K562 (cell line): ENCODE results near the gene PLEKHN1. TPM values are rescaled to one million over a fixed set of nuclear protein-coding genes. Genes with fewer than 3 reads are reported as not detected.
A peak's percentile ranks its signal among the peaks of the same experiment; 100 is the strongest.

Experiments
- BDP1 ChIP-seq: IDR thresholded peaks from 3 replicates; pipeline ENCODE4 v1.6.1; 2011; ENCODE audit not compliant: insufficient read length, insufficient read depth
- CTBP1 ChIP-seq: fragments of 450-650 bp; IDR thresholded peaks from 2 replicates; pipeline ENCODE4 v1.6.1; 2016; ENCODE audit warnings: borderline replicate concordance
- FUS ChIP-seq: fragments of 200-400 bp; formaldehyde crosslinking; optimal IDR thresholded peaks from 2 replicates; pipeline ENCODE3; 2017; ENCODE audit warnings: low read depth, low read length
- GATAD2B ChIP-seq: fragments of 450-650 bp; IDR thresholded peaks from 2 replicates; pipeline ENCODE4 v1.6.1; 2017; ENCODE audit warnings: mild to moderate bottlenecking, borderline replicate concordance
- MEF2A ChIP-seq: IDR thresholded peaks from 2 replicates; pipeline ENCODE4 v1.6.1; 2011; ENCODE audit warnings: low read depth, mild to moderate bottlenecking, low read length, moderate library complexity; ENCODE audit not compliant: control insufficient read depth
- NELFE ChIP-seq: IDR thresholded peaks from 2 replicates; pipeline ENCODE4 v1.6.1; 2011; ENCODE audit warnings: mild to moderate bottlenecking; ENCODE audit not compliant: insufficient read depth, insufficient read length
- RBM15 ChIP-seq: fragments of 200-400 bp; formaldehyde crosslinking; IDR thresholded peaks from 2 replicates; pipeline ENCODE4 v1.6.1; 2018; ENCODE audit warnings: mild to moderate bottlenecking, low read length, moderate library complexity; ENCODE audit not compliant: insufficient read depth
- RBM17 ChIP-seq: fragments of 200-400 bp; formaldehyde crosslinking; IDR thresholded peaks from 2 replicates; pipeline ENCODE4 v1.6.1; 2017; ENCODE audit warnings: low read depth, mild to moderate bottlenecking, low read length, borderline replicate concordance
- SMARCA4 ChIP-seq: fragments of 450-650 bp; IDR thresholded peaks from 2 replicates; pipeline ENCODE4 v1.6.1; 2016
- SMC3 ChIP-seq: conservative IDR thresholded peaks from 2 replicates; pipeline ENCODE4 v1.6.1; 2011; ENCODE audit warnings: low read depth, low read length, improper control_type of control experiment; ENCODE audit not compliant: insufficient read depth
- THAP7 ChIP-seq: fragments of 250-450 bp; sonication (Bioruptor Pico); IDR thresholded peaks from 2 replicates; pipeline ENCODE4 v1.5.0; 2021
- USF1 ChIP-seq: sonication (generic); formaldehyde crosslinking; IDR thresholded peaks from 2 replicates; pipeline ENCODE4 v1.9.0; 2022; ENCODE audit warnings: mild to moderate bottlenecking, missing genetic modification reagents
- ZNF695 ChIP-seq: fragments of 450-650 bp; formaldehyde crosslinking; IDR thresholded peaks from 2 replicates; pipeline ENCODE4 v1.4.0; 2020; ENCODE audit warnings: mild to moderate bottlenecking, moderate library complexity
- polyA plus RNA-seq, 8 experiments: library from polyadenylated mRNA; depleted of rRNA in 4 of 8; stranded (reverse) in 5 of 8; unstranded in 3 of 8; fragments of >200 nt; fragmentation: Nextera tagmentation in 2 of 8; fragmentation: Illumina TruSeq in 1 of 8; extraction: Ambion mirVana in 2 of 8; extraction: Trizol in 1 of 8; gene quantifications; 2 replicates each; pipeline versions ENCODE4 v1.2.1 to v1.2.3, GENCODE V29; 2011 to 2014; ENCODE audit warnings: inconsistent platforms in 1 of 8, missing spikeins in 1 of 8
- total RNA-seq, 7 experiments: library from RNA; depleted of rRNA in 6 of 7; stranded (reverse); fragments of >200 nt in 6 of 7; fragmentation: Illumina TruSeq in 2 of 7; extraction: Trizol in 2 of 7; gene quantifications; 2 replicates each; pipeline versions ENCODE4 v1.2.1 to v1.2.3, GENCODE V29; 2011 to 2021; ENCODE audit warnings: low replicate concordance in 1 of 7
- TF ChIP-seq, protein P1 (sequence below): fragments of 450-650 bp; IDR thresholded peaks from one replicate; pipeline ENCODE4 v1.6.1; 2018; ENCODE audit warnings: mild to moderate bottlenecking, moderate library complexity; ENCODE audit not compliant: partially characterized antibody
- TF ChIP-seq, protein P2 (sequence below), 3 experiments: IDR thresholded peaks in 2 of 3; conservative IDR thresholded peaks in 1 of 3; 2 replicates each; pipeline ENCODE4 v1.5.1; 2011 to 2012; ENCODE audit warnings: low read length in 3 of 3, mild to moderate bottlenecking in 3 of 3, control low read depth in 2 of 3, improper control_type of control experiment in 1 of 3, inconsistent platforms in 1 of 3, low read depth in 1 of 3, mixed read lengths in 1 of 3, moderate library complexity in 1 of 3; ENCODE audit not compliant: insufficient read depth in 2 of 3
- TF ChIP-seq, protein P3 (sequence below): fragments of 250-450 bp; sonication (Bioruptor Pico); IDR thresholded peaks from 2 replicates; pipeline ENCODE4 v1.8.0; 2021; ENCODE audit warnings: moderate library complexity, mild to moderate bottlenecking, inconsistent platforms
- TF ChIP-seq, protein P4 (sequence below), 2 experiments: fragments of 450-650 bp in 1 of 2; sonication (generic) in 1 of 2; formaldehyde crosslinking; conservative IDR thresholded peaks; 2 replicates each; pipeline versions ENCODE4 v1.4.0 to v1.8.1; 2020 to 2022; ENCODE audit warnings: mild to moderate bottlenecking in 1 of 2, missing genetic modification reagents in 1 of 2
- TF ChIP-seq, protein P5 (sequence below): IDR thresholded peaks from 3 replicates; pipeline ENCODE4 v1.6.1; 2011; ENCODE audit warnings: borderline replicate concordance, mild to moderate bottlenecking, moderate library complexity; ENCODE audit not compliant: insufficient read length; ENCODE audit errors: extremely low read depth

PLEKHN1 gene
- total and polyA plus RNA-seq, 9 of the 15 experiments (the other 6 are each of a cell fraction or from before 2014, with no cell fraction given), result 0.07 to 1.5 (median 0.13) TPM; not detected in 2

DNA sequence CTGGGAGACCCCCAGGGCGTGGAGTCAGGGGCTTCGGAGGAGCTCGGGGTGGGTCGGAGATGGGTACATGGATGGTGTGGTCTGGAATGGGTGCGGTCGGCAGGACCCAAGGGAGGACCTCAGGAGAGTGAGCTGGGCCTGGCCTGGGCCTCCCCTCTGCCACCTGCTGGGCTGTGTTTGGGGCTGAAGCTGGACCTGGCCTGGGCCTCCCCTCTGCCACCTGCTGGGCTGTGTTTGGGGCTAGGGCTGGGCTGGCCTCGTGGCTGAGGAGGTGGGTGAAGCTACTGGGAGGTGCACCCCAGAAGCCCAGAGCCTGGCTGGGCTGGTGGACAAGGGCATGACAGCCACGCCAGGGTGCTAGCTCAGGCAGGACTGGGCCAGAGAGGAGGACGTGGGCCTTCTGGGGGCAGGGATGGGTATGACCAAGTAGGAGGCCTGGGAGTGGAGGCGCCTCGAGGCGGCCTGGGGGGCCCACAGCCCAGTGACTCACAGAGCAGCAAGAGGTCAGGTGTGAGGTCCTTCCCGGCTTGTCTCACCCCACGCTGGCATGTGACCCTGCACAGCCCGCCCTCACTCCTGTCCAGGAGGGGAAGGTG is 28.1 kb upstream of the PLEKHN1 start (continued):
- TF ChIP-seq, protein P1, sequence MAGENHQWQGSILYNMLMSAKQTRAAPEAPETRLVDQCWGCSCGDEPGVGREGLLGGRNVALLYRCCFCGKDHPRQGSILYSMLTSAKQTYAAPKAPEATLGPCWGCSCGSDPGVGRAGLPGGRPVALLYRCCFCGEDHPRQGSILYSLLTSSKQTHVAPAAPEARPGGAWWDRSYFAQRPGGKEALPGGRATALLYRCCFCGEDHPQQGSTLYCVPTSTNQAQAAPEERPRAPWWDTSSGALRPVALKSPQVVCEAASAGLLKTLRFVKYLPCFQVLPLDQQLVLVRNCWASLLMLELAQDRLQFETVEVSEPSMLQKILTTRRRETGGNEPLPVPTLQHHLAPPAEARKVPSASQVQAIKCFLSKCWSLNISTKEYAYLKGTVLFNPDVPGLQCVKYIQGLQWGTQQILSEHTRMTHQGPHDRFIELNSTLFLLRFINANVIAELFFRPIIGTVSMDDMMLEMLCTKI, result no peak
- TF ChIP-seq ZNF695 (CRISPR knock-in tag) (no peak), RBM15 (no peak), FUS (no peak), NELFE (no peak), SMC3 (peak; percentile 23; the same call in 1 of the 2 replicates), BDP1 (no peak), GATAD2B (no peak), RBM17 (no peak), CTBP1 (peak; percentile 72), SMARCA4 (no peak), MEF2A (no peak), USF1 (CRISPR knock-in tag) (no peak), THAP7 (CRISPR knock-in tag) (no peak)
- TF ChIP-seq, protein P2, sequence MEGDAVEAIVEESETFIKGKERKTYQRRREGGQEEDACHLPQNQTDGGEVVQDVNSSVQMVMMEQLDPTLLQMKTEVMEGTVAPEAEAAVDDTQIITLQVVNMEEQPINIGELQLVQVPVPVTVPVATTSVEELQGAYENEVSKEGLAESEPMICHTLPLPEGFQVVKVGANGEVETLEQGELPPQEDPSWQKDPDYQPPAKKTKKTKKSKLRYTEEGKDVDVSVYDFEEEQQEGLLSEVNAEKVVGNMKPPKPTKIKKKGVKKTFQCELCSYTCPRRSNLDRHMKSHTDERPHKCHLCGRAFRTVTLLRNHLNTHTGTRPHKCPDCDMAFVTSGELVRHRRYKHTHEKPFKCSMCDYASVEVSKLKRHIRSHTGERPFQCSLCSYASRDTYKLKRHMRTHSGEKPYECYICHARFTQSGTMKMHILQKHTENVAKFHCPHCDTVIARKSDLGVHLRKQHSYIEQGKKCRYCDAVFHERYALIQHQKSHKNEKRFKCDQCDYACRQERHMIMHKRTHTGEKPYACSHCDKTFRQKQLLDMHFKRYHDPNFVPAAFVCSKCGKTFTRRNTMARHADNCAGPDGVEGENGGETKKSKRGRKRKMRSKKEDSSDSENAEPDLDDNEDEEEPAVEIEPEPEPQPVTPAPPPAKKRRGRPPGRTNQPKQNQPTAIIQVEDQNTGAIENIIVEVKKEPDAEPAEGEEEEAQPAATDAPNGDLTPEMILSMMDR (IDR thresholded peaks at IDR 0.05 in 2 of 3, conservative IDR thresholded peaks at IDR 0.05 in 1 of 3; ENCODE audit: insufficient read depth in 2 of 3, low read depth in 1 of 3, low read length in 3 of 3), result peak; percentile 66 to 98 (median 95)
- TF ChIP-seq, protein P3, sequence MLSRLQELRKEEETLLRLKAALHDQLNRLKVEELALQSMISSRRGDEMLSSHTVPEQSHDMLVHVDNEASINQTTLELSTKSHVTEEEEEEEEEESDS (CRISPR knock-in tag), result no peak
- TF ChIP-seq, protein P4, sequence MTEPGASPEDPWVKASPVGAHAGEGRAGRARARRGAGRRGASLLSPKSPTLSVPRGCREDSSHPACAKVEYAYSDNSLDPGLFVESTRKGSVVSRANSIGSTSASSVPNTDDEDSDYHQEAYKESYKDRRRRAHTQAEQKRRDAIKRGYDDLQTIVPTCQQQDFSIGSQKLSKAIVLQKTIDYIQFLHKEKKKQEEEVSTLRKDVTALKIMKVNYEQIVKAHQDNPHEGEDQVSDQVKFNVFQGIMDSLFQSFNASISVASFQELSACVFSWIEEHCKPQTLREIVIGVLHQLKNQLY (CRISPR knock-in tag; conservative IDR thresholded peaks at IDR 0.05), result no peak
- TF ChIP-seq, protein P5, sequence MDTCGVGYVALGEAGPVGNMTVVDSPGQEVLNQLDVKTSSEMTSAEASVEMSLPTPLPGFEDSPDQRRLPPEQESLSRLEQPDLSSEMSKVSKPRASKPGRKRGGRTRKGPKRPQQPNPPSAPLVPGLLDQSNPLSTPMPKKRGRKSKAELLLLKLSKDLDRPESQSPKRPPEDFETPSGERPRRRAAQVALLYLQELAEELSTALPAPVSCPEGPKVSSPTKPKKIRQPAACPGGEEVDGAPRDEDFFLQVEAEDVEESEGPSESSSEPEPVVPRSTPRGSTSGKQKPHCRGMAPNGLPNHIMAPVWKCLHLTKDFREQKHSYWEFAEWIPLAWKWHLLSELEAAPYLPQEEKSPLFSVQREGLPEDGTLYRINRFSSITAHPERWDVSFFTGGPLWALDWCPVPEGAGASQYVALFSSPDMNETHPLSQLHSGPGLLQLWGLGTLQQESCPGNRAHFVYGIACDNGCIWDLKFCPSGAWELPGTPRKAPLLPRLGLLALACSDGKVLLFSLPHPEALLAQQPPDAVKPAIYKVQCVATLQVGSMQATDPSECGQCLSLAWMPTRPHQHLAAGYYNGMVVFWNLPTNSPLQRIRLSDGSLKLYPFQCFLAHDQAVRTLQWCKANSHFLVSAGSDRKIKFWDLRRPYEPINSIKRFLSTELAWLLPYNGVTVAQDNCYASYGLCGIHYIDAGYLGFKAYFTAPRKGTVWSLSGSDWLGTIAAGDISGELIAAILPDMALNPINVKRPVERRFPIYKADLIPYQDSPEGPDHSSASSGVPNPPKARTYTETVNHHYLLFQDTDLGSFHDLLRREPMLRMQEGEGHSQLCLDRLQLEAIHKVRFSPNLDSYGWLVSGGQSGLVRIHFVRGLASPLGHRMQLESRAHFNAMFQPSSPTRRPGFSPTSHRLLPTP, result no peak
